GM12878 (cell line): Measurements from ENCODE around the gene TTC9C. TPM values are rescaled to one million over a fixed set of nuclear protein-coding genes. Genes with fewer than 3 reads are reported as not detected.
A peak's percentile ranks its signal among the peaks of the same experiment; 100 is the strongest.

Source experiments
- ETV6 ChIP-seq, 2 experiments: fragments of 450-650 bp in 1 of 2; IDR thresholded peaks in 1 of 2; conservative IDR thresholded peaks in 1 of 2; 2 replicates each; pipeline ENCODE4 v1.6.1; 2014; ENCODE audit warnings: antibody characterized with exemption in 1 of 2, borderline replicate concordance in 1 of 2, low read depth in 1 of 2, mild to moderate bottlenecking in 1 of 2, moderate library complexity in 1 of 2
- FOXM1 ChIP-seq: IDR thresholded peaks from 2 replicates; pipeline ENCODE4 v1.6.1; 2012; ENCODE audit warnings: low read depth, mild to moderate bottlenecking, inconsistent platforms, low read length, moderate library complexity
- MTA2 ChIP-seq: fragments of 450-650 bp; IDR thresholded peaks from 2 replicates; pipeline ENCODE4 v1.6.1; 2016; ENCODE audit warnings: low read depth, mild to moderate bottlenecking, moderate library complexity
- NFYA ChIP-seq: IDR thresholded peaks from 2 replicates; pipeline ENCODE4 v1.6.1; 2011; ENCODE audit warnings: low read depth, mild to moderate bottlenecking, low read length, improper control_type of control experiment, borderline replicate concordance
- POLR2AphosphoS5 ChIP-seq: IDR thresholded peaks from 2 replicates; pipeline ENCODE4 v1.6.1; 2011; ENCODE audit warnings: mild to moderate bottlenecking, low read length, inconsistent platforms
- SMARCA5 ChIP-seq: fragments of 450-650 bp; IDR thresholded peaks from 2 replicates; pipeline ENCODE4 v1.6.1; 2017; ENCODE audit warnings: mild to moderate bottlenecking
- SREBF1 ChIP-seq: IDR thresholded peaks from 2 replicates; pipeline ENCODE4 v1.6.1; 2012; ENCODE audit warnings: mild to moderate bottlenecking, low read length
- SREBF2 ChIP-seq: IDR thresholded peaks from 2 replicates; pipeline ENCODE4 v1.6.1; 2012; ENCODE audit warnings: mild to moderate bottlenecking, low read length
- polyA plus RNA-seq, 11 experiments: library from polyadenylated mRNA; depleted of rRNA in 4 of 11; unstranded in 6 of 11; stranded (reverse) in 5 of 11; fragments of >200 nt; fragmentation: Nextera tagmentation in 4 of 11; fragmentation: Illumina TruSeq in 1 of 11; extraction: Ambion mirVana in 4 of 11; extraction: Trizol in 1 of 11; gene quantifications; 1 replicate in 1 of 11; 2 replicates in 10 of 11; pipeline versions ENCODE4 v1.2.1 to v1.2.3, GENCODE V29; 2011 to 2016; ENCODE audit warnings: inconsistent platforms in 2 of 11, missing spikeins in 2 of 11, low read depth in 1 of 11
- total RNA-seq, 4 experiments: library from RNA; depleted of rRNA in 3 of 4; stranded (reverse); fragments of >200 nt in 3 of 4; fragmentation: Illumina TruSeq in 1 of 4; extraction: Trizol in 1 of 4; gene quantifications; 2 replicates each; pipeline versions ENCODE4 v1.2.1 to v1.2.3, GENCODE V29; 2013 to 2021
- TF ChIP-seq, protein P1 (sequence below): fragments of 150-350 bp; IDR thresholded peaks from 2 replicates; pipeline ENCODE4 v1.6.1; 2016; ENCODE audit warnings: low read depth, low read length
- TF ChIP-seq, protein P2 (sequence below): fragments of 450-650 bp; formaldehyde crosslinking; IDR thresholded peaks from 2 replicates; pipeline ENCODE4 v1.5.0; 2022; ENCODE audit warnings: mild to moderate bottlenecking, missing genetic modification characterization
- TF ChIP-seq, protein P3 (sequence below): IDR thresholded peaks from 2 replicates; pipeline ENCODE4 v1.6.1; 2012; ENCODE audit warnings: low read depth, low read length, improper control_type of control experiment
- TF ChIP-seq, protein P4 (sequence below): fragments of 450-650 bp; conservative IDR thresholded peaks from 2 replicates; pipeline ENCODE4 v1.6.1; 2017; ENCODE audit warnings: mild to moderate bottlenecking, moderate library complexity

TTC9C gene
- total and polyA plus RNA-seq, 10 of the 15 experiments (the other 5 are each of a cell fraction or from before 2014, with no cell fraction given) = 42.0 to 72.3 (median 50.4) TPM

DNA sequence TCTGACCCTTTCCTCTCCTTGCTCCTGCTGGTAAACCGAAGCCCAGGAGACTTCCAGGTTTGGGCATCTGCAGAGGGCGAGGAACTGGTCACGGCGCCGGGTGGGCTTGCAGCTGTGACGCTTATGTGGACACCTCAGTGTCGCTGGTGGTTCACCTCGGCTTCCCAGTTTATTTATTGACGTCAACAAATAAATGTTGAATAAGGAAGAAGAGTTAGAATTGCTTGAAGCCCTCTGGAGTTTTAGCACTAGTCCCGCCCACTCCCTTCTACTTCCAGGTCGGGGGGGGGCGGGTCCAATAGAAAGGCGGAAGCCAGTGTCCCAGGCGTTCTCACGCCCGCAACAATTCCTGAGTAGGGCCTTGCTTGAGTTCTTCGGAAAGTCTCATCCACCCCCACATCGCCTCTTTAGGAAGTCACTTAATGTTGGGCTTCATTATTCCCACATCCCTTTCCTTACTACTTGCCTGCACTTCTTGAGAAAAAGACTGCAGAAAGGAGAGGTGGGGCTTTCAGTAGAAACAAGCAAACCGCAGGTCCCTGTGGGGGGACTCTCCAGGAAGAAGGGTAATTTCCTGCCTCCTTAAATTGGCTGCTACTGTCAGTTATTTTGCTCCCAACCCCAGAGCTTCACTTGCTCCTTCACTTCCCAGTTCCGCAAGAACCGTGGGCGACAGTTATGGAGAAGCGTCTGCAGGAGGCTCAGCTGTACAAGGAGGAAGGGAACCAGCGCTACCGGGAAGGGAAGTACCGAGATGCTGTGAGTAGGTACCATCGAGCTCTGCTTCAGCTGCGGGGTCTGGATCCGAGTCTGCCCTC lies at the start of gene TTC9C (continued):
- TF ChIP-seq, protein P1, sequence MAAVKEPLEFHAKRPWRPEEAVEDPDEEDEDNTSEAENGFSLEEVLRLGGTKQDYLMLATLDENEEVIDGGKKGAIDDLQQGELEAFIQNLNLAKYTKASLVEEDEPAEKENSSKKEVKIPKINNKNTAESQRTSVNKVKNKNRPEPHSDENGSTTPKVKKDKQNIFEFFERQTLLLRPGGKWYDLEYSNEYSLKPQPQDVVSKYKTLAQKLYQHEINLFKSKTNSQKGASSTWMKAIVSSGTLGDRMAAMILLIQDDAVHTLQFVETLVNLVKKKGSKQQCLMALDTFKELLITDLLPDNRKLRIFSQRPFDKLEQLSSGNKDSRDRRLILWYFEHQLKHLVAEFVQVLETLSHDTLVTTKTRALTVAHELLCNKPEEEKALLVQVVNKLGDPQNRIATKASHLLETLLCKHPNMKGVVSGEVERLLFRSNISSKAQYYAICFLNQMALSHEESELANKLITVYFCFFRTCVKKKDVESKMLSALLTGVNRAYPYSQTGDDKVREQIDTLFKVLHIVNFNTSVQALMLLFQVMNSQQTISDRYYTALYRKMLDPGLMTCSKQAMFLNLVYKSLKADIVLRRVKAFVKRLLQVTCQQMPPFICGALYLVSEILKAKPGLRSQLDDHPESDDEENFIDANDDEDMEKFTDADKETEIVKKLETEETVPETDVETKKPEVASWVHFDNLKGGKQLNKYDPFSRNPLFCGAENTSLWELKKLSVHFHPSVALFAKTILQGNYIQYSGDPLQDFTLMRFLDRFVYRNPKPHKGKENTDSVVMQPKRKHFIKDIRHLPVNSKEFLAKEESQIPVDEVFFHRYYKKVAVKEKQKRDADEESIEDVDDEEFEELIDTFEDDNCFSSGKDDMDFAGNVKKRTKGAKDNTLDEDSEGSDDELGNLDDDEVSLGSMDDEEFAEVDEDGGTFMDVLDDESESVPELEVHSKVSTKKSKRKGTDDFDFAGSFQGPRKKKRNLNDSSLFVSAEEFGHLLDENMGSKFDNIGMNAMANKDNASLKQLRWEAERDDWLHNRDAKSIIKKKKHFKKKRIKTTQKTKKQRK = no peak
- TF ChIP-seq, protein P2, sequence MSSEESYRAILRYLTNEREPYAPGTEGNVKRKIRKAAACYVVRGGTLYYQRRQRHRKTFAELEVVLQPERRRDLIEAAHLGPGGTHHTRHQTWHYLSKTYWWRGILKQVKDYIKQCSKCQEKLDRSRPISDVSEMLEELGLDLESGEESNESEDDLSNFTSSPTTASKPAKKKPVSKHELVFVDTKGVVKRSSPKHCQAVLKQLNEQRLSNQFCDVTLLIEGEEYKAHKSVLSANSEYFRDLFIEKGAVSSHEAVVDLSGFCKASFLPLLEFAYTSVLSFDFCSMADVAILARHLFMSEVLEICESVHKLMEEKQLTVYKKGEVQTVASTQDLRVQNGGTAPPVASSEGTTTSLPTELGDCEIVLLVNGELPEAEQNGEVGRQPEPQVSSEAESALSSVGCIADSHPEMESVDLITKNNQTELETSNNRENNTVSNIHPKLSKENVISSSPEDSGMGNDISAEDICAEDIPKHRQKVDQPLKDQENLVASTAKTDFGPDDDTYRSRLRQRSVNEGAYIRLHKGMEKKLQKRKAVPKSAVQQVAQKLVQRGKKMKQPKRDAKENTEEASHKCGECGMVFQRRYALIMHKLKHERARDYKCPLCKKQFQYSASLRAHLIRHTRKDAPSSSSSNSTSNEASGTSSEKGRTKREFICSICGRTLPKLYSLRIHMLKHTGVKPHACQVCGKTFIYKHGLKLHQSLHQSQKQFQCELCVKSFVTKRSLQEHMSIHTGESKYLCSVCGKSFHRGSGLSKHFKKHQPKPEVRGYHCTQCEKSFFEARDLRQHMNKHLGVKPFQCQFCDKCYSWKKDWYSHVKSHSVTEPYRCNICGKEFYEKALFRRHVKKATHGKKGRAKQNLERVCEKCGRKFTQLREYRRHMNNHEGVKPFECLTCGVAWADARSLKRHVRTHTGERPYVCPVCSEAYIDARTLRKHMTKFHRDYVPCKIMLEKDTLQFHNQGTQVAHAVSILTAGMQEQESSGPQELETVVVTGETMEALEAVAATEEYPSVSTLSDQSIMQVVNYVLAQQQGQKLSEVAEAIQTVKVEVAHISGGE (CRISPR knock-in tag) = no peak
- TF ChIP-seq SREBF2 = no peak
- TF ChIP-seq, protein P3, sequence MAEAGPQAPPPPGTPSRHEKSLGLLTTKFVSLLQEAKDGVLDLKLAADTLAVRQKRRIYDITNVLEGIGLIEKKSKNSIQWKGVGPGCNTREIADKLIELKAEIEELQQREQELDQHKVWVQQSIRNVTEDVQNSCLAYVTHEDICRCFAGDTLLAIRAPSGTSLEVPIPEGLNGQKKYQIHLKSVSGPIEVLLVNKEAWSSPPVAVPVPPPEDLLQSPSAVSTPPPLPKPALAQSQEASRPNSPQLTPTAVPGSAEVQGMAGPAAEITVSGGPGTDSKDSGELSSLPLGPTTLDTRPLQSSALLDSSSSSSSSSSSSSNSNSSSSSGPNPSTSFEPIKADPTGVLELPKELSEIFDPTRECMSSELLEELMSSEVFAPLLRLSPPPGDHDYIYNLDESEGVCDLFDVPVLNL = no peak
- peak; percentile 90 for TF ChIP-seq POLR2AphosphoS5
- TF ChIP-seq FOXM1 = no peak
- peak; percentile 61 for TF ChIP-seq SREBF1
- TF ChIP-seq SMARCA5 = peak; percentile 95
- TF ChIP-seq, protein P4, sequence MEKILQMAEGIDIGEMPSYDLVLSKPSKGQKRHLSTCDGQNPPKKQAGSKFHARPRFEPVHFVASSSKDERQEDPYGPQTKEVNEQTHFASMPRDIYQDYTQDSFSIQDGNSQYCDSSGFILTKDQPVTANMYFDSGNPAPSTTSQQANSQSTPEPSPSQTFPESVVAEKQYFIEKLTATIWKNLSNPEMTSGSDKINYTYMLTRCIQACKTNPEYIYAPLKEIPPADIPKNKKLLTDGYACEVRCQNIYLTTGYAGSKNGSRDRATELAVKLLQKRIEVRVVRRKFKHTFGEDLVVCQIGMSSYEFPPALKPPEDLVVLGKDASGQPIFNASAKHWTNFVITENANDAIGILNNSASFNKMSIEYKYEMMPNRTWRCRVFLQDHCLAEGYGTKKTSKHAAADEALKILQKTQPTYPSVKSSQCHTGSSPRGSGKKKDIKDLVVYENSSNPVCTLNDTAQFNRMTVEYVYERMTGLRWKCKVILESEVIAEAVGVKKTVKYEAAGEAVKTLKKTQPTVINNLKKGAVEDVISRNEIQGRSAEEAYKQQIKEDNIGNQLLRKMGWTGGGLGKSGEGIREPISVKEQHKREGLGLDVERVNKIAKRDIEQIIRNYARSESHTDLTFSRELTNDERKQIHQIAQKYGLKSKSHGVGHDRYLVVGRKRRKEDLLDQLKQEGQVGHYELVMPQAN = peak; percentile 86
- peak; percentile 90 for TF ChIP-seq MTA2
- no peak for TF ChIP-seq NFYA
- no peak; a peak in 2 of 4 replicates for TF ChIP-seq ETV6 (conservative IDR thresholded peaks at IDR 0.05 in 1 of 2, IDR thresholded peaks at IDR 0.05 in 1 of 2; ENCODE audit: borderline replicate concordance in 1 of 2, low read depth in 1 of 2)
